Activated CD8-positive, alpha-beta memory T cell treated with anti-CD3 and anti-CD28 coated beads for 36 hours (primary cell): ENCODE data around the gene EN2. TPM values are rescaled to one million over a fixed set of nuclear protein-coding genes. Genes with fewer than 3 reads are reported as not detected.

Experiments
- CTCF ChIA-PET: fragments of 350-600 bp; sonication (Branson Sonifier 250); formaldehyde crosslinking; loops from one replicate; lab custom pipeline; 2021; ENCODE audit warnings: antibody characterized with exemption; lab: Charles Lee
- POLR2A ChIA-PET: fragments of 350-600 bp; sonication (Branson Sonifier 250); formaldehyde crosslinking; loops from one replicate; lab custom pipeline; 2021; ENCODE audit warnings: antibody characterized with exemption; lab: Charles Lee
- total RNA-seq, 2 experiments: library from RNA; stranded (reverse); gene quantifications; one replicate each; pipeline ENCODE4 v1.2.3, GENCODE V29; 2021

EN2 gene
- total RNA-seq, 2 experiments from 2014 or later: not detected

DNA sequence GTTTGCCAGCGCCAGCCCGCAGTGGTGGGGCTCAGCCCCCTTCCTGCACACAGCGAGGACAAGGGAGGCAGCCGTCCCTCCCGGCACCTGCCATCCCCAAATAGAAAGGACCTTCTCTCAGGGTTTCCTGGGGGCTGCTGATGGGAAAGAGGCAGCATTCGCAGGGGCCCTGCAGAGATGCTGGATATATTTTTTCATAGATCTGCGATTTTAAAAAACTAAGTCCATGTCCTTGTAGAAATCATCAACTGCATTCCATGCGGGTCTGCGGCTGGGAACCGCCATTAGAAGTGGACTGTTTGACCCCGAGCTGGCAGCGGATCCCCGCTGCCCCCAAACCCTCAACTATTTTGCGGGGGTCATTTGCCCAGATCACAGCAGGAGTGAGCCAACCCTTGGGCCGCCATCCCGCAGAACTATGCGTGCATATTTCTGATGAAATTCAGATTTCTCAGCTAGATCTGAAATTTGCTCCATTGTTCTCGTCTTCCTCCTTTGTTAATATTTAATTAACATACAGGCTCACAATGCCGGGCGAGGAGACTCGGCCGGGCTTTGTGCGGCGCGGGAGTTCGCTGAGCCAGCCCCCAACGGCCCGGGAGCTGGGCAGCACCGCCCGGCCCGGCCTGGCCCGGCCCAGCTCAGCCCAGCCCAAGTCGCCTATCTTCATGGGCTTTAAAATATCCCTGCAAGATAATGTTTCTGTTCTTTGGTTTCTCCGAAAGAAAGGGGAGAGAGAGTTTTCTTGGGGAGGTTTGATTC, 2.0 kb downstream of the EN2 start:
- ChIA-PET POLR2A (no interaction called here), CTCF (no interaction called here)

DNA sequence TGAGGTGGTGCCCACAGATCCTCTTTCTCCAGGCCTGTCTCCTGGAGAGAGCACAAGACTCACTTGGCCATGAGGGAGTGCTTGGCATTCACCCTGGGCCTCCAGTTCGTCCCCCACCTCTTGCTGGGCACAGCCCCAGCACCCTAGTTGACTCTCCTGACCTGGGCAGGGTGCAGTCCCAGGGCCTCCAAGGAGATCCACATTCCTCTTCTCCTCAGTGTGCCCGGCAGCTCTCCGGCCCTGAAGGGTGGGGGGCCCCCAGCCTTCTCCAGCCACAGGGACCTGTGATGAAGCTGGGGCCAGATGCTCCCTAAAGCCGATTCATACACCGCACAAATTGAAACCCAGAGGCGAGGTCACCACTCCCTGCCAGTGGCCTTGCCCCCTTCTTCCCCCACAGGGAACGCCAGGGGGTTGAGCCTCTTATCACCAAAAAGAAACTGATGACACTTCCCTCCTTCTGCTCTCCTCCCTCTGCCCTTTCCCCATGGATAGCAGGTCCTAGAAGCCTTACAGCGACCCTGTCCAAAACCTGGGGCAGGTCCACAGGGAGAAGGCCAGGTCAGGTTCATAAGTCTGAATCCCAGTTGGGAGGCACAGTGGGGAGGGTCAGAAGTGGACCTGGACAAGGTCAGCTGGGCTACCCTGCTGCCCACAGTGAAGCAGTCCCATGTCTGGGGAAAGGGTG, 3.1 kb downstream of the EN2 start:
- POLR2A ChIA-PET: no interaction called here
- CTCF ChIA-PET: no interaction called here

DNA sequence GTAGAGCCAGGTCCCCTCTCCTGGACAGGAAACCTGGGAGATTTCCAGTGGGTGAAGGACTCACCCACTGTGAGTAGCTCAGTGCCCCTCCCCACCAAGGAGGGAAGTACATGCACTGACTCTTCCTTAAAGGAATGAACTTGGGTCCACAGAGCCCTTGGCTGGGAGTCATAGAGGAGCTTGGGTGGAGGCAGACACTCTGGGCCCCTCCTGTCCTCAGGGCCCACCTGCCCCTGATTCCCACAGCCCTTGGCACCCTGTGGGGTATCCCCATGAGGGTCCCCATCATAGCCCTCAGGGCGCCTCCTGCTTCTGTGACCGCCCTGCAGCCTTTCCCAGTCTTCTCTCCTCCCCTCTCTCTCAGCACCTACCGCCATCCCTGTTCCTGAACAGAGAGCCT, 3.7 kb downstream of the EN2 start:
- CTCF ChIA-PET: no interaction called here
- POLR2A ChIA-PET: no interaction called here

DNA sequence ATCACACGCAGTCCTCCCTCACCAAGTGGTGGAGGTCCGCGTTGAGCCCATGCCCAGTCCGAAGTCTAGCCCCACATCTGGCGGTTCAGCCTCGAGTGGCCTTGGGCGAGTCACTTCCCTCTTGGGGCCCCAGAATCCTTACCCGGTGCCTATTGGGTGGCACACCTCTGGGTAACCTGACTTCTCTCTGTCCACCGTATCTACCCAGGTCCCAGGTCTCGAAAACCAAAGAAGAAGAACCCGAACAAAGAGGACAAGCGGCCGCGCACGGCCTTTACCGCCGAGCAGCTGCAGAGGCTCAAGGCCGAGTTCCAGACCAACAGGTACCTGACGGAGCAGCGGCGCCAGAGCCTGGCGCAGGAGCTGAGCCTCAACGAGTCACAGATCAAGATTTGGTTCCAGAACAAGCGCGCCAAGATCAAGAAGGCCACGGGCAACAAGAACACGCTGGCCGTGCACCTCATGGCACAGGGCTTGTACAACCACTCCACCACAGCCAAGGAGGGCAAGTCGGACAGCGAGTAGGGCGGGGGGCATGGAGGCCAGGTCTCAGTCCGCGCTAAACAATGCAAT, 4.3 kb downstream of the EN2 start:
- ChIA-PET POLR2A (no interaction called here), CTCF (no interaction called here)

DNA sequence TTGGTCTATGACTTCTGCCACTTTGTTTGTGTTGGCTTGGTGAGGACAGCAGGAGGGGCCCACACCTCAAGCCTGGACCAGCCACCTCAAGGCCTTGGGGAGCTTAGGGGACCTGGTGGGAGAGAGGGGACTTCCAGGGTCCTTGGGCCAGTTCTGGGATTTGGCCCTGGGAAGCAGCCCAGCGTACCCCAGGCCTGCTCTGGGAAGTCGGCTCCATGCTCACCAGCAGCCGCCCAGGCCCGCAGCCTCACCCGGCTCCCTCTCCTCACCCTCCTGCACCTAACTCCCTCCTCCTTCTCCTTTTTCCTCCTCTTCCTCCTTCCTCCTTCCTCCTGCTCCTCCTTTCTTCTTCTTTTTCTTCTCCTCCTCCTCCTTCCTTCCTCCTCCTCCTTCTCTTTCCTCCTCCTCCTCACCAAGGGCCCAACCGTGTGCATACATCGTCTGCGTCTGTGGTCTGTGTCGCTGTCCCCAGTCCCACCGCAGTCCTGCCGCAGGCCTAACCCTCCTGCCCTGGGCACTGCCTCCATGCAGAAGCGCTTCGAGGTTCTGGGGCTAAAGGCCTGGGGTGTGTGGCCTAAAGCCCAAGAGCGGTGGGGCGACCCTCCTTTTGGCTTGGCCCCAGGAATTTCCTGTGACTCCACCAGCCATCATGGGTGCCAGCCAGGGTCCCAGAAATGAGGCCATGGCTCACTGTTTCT, 5.3 kb downstream of the EN2 start:
- POLR2A ChIA-PET: no interaction called here
- CTCF ChIA-PET: no interaction called here

DNA sequence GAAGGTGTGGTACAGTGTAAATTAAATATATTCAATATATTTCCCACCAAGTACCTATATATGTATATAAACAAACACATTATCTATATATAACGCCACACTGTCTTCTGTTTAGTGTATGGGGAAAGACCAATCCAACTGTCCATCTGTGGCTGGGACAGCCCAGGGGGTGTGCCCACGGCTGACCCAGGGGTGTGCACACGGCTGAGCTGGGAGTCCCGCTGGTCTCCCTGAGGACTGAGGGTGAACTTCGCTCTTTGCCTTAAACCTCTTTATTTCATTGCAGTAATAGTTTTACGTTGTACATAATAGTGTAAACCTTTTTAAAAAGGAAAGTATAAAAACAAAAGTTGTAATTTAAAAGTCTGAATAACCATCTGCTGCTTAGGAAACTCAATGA, 6.3 kb downstream of the EN2 start:
- POLR2A ChIA-PET: no interaction called here

DNA sequence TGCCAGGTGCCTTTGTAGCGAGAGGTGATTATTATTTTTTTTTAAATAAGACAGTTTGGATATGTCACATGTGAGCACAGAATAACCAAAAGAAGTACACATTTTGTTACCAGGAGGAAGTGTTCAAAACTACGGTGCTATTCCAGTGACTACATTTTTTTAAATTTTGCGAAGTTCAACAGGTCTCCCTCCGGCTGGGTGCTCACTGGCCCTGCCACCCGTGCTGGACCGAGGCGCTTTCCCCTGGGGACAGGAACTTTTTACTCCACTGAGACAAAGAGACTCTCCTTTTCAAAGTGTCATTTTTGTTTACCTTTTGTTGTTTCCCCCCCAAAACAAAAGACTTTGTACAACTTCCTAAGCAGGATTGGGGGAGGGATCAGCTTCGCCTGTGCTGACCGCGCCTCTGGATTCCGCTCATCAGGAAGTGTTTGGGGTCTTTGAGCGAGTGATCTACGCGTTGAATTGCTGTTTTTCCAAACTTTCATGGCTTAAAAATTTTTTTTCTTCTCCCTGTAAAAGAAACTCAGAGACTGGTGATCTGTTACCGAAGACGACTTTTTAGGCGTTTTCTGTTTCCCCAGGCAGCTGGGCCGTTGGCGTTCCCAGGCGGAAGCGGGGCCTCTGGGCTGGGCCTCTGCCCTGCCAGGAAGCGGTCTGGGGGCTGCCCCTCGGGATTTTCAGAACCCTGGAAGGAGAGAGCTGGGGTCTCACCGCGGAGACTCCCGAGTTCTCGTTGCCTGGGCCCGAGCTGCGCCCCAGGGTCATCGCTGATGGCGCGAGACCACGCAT, 7.2 kb downstream of the EN2 start:
- POLR2A ChIA-PET: no interaction called here
- CTCF ChIA-PET: interaction anchor here (0.7 kb wide), 1 partner anchor 56 kb away, joined by 4 read pairs; no protein-coding TSS in a partner anchor

More for the DNA sequence above, 6.3 kb downstream of the EN2 start:
- CTCF ChIA-PET: no interaction called here

DNA sequence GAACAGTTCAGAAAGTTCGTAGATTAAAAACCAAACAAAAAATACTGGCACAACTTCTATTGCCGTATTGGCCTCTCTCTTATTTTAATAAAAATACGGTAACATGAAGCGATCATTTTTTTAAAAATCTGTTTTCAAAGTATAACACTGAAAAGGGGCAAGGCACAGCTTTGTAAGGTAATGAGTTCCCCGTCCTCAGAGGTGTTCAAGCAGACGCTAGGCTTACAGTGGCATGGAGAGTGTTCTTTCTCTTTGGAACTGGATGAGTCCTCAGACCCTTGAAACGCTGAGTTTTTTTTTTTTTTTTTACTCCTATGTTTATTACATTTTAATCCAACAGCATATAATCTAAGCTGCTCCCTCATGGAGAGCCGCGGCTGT, 7.8 kb downstream of the EN2 start:
- CTCF ChIA-PET: interaction anchor here (0.7 kb wide), 1 partner anchor 56 kb away, joined by 4 read pairs; no protein-coding TSS in a partner anchor
- POLR2A ChIA-PET: no interaction called here

DNA sequence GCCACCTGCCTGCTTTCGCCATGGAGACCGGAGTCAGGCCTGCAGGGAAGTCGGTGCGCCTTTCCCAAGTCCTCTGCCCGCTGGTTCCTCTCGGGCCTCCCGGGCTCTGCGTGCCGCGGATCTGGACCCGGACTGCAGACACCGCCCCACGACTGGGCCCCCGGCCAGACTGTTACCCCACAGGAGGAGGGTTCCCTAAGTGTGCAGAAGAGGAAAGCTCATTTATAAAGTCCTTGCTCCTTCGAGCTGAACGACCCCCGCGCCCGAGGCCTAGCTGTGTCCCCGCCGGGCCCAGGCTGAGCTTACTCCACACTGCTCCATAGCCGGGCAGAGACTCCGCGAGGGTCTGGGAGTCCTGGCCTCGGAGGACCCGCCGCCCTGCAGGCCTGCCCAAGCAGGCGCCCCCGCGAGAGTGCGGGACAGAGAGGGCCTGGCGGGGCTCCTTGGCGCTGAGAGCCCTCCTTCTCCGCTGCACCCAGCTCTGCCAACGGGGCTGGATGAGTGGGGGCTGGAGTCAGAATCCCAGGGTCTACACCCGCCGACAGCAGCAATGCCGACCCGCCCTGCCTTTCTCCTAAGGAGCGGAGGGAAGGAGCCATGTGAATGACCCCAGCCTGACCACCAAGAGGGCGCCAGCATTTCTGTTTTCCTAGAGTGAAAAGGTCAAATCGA, 8.3 kb downstream of the EN2 start:
- ChIA-PET CTCF (no interaction called here), POLR2A (no interaction called here)

DNA sequence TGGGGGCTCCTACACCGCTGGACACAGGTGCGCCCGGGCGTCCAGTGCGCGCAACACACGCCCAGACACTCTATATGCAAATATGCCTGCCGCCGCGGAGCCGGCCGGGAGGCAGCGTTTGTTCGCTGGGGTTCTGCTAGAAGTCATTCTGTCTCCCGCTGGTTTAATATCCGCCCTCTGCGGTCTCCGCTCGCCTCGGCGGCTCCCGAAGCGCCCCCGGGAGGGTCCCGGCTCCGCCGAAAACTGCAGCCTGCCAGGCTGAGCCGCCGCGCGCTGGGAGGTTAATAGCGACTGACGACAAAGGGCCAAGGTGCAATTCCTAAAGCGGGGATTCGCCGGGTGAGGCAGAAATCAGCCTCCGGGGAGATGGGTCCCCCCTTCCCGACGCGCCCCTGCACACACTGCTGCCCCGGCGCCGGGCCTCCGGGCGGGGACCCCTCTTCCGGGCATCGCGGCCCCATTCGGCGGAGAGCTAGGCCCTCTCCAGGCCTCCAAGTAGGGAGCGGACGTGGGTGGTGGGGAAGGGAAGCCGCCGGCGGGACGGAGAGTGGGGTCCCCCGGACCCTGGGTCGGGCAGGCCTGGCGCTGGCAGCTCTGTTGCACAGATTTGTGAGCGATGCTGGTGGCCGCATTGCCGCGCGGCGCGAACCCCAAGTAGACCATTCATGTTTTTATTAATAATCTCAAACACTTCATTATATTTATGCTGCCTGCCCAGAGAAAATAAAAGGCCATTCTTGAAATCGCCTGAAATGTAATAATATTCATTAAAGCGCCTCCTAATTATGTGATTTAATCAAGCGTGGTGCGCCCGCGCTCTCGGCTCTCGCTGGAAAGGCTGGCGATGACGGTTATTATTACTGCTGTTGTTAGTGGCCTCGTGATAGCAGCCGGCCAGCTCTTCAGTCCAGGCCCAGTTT, 9.1 kb downstream of the EN2 start:
- CTCF ChIA-PET: no interaction called here
- POLR2A ChIA-PET: no interaction called here

DNA sequence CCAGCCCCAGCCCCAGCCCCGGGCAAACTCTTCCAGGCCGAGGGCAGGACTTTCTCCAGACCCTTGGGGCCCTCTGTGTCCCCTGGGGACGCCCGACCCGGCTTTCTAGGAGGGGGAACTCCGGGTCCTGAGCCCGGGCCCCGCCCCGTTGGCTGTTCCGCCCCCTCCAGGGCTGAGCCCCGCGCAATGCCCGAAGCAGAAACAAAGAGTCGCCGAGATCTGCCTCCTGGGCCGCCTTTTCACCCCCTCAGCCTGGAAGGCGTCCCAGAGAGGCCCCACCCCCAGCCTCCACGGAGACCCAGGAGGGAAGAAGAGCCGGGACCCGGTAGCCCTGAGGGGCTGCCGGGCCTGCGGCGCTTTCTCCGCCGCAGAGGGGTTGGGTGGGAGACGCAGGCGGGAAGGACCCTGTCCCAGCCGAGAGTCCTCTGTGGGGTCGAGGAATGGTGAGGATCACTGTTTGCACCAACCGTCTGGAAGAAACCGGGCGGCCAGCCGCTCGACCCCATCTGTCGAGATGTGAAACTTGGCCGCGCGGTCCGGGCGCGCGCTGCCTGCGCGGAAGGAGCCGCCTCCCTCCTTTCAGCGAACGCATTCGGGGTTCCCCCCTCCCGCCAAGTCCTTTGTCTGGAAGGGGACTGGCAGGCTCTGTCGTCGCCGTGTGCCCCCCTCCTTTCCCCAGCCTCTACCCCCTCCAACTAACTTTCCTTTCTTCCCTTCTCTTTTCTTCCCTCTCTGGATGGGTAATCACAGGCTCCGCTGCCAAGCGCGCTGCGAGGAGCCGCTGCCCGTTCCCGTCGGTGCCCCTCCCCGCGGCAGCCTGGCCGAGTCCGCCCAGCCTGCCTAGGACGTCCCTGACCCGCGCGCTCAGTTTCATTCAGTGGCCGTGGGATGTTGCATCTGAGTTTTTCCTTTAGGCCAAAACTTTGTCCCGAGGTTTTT, 10.2 kb downstream of the EN2 start:
- CTCF ChIA-PET: no interaction called here
- POLR2A ChIA-PET: no interaction called here

DNA sequence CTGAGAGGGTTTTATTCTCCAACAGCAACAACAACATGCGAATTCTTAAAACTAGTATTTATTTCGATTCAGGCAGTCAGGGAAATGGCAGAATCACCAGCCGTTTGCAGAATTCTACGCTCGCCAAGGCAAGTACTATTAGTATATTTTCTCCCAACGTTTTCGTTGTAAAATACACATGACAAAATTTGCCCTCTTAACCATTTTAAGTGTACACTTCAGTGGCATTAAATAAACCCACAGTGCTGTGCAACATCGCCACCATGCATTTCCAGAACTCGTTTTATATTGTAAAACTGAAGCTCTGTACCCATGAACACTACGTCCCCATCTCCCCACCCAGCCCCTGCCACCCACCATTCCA, 10.8 kb downstream of the EN2 start:
- ChIA-PET CTCF (no interaction called here), POLR2A (no interaction called here)

DNA sequence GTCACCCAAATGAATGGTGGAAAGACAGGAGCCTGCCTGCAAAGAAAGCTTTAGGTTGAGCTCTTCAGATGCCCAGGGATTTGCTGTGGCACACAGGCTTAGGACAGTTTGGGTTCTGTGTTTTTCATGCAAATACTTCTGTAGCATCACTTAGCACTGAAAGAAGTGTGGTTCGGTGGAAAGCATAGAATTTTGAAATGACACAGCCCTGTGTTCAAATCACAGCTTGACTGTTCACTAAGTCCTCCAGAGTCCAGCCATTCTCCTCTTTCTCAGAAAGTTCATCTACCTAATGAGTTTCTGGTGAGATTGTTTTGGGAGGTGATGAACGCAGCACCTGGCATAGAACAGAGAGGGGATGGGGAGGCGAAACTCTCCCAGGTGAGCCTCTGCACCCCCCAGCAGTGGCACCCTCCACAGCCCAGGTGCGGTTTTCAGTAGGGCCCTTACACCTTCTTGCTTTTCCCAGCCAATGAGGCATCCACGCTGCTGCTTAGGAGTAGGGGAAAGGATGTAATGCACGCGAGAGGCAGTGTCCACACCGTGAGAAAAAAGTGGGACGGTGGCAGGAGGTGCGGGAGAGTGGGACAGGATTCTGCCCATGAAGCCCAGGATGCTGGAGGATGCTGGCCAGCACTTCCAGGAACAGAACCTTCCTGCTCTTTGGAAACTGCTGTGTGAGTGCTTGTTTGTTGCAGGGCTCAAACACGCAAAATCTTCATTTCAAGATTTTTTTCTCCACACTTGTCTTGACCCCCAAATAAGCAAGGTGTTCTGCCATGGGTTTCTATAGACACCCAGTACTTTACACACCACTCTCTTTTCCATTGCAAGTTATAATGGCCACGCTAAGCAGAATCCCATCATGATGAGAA, 11.6 kb downstream of the EN2 start:
- ChIA-PET POLR2A (no interaction called here), CTCF (no interaction called here)

DNA sequence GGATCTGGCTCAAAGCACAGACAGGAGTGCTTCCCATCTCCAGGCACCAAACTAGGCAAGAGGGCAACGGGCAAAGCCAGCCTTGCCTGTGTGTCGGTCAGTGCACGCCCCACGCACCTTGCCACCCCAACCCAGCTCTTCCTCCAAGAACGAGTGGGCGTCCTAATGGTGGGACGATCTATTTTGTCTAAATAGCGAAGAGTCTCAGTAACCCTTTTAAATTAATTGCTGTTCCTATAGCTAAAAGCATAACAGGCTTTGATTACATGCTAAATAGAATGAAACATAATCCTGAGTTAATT, 12.2 kb downstream of the EN2 start:
- ChIA-PET POLR2A (no interaction called here), CTCF (no interaction called here)

DNA sequence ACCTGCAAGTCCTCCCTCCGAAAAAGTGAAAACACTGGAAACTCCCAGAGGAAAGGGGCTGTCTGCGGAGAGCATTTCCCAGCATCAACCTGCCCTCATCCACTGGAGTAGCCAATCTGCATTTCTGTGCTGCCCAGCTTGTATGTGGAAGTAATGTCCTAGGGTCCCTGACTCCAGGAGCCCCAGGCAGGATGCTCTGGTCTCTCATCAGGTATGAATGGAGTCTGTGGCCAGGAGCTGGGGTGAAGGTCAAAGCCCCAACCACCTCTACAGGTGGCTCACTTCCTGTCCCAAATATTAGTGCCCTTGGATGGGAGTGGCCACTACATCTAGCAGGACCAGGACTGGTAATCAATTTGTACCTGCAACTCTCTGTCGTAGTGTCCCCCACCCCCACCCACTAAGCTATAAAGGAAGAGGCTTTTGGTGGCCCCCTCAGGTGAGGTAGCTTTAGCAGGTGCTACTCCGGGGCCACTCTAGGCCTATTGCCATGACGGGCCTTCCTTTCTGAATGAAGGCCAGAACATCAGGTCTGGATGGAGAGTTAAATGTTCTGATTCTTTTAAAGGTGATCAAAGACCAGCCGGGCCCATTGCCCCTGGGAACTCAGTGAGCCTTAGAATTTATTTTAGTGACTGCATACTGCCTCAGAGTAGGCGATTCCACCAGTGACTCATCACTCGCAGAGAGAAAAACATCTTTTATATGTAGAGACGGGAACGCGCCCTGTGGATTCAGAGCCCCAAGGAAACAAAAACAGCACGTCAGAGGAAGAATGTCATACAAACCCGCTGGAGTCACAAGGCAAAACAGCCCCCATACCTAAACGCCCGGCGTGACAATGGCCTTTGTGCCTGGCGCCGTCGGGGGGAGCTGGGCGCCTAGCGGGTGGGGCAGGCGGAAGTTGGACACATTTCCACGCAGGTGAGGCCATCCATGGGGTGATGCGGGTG, 13.0 kb downstream of the EN2 start:
- POLR2A ChIA-PET: no interaction called here
- CTCF ChIA-PET: no interaction called here
